Type B pancreatic cell (in vitro differentiated cells): ENCODE data around the gene PTGS1. TPM values are rescaled to one million over a fixed set of nuclear protein-coding genes. Genes with fewer than 3 reads are reported as not detected.

Source experiments
- DNase-seq: peaks from one replicate; pipeline ENCODE4 v3.0.0; 2021; ENCODE audit warnings: mixed read lengths; ENCODE audit not compliant: unreplicated experiment; ENCODE audit errors: extremely low spot score
- H3K27ac Mint-ChIP-seq: 2 replicates; pipeline ENCODE4 v1.8.0; 2021; ENCODE audit warnings: mild to moderate bottlenecking, mixed read lengths
- H3K27me3 Mint-ChIP-seq: 2 replicates; pipeline ENCODE4 v1.8.0; 2021; ENCODE audit warnings: mixed read lengths
- H3K36me3 Mint-ChIP-seq: 2 replicates; pipeline ENCODE4 v1.8.0; 2021; ENCODE audit warnings: mixed read lengths
- H3K4me1 Mint-ChIP-seq: one replicate; pipeline ENCODE4 v1.8.0; 2021; ENCODE audit warnings: mixed read lengths; ENCODE audit not compliant: unreplicated experiment
- H3K4me3 Mint-ChIP-seq: 2 replicates; pipeline ENCODE4 v1.8.0; 2021; ENCODE audit warnings: mild to moderate bottlenecking, mixed read lengths
- H3K9me3 Mint-ChIP-seq: 2 replicates; pipeline ENCODE4 v1.8.0; 2021; ENCODE audit warnings: mixed read lengths
- CTCF ChIP-seq: fragments of 200-600 bp; sonication (generic); conservative IDR thresholded peaks from 2 replicates; pipeline ENCODE4 v1.5.0; 2021; ENCODE audit warnings: antibody characterized with exemption, mild to moderate bottlenecking
- total RNA-seq: library from RNA; stranded (reverse); gene quantifications from 2 replicates; pipeline ENCODE4 v1.2.1, GENCODE V29; 2021; ENCODE audit warnings: low replicate concordance

PTGS1 gene
- total RNA-seq, 1 donor from 2014 or later = 1.7 TPM

DNA sequence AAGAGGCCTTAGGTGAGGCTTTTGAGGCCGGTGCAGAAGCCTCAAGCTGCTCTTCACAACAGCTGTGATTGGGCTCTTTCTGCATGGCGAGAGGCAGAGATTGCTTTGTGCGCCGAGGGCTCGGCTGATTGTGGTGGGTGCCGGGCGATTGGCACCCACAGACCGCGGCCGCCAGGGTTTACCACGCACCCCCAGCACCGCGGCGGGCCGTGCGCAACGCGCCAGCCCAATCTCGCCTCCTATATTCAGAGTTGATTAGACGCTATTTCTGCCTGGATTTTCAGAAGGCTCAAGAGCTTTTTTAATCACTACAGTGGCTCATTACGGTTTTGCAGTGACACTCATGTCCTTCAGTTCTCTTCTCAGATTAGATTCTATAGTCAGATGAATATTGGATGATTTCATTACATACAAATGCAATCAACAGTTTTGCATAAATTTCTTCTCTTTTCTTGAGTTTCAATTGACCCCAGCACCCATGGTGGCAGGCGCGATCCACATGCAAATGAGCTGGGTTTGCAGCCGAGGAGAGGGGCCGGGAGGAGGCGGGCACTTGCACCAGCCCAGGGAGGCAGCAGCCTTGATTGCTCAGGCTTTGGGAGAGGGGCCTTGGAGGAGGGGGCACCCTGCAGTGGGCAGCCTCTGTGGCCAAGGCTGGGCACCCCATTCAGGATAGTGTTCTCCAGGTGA lies 33.8 kb upstream of the PTGS1 start:
- DNase-seq = no peak
- Mint-ChIP-seq H3K36me3 (no peaks in the 10 kb centered on the region), H3K4me1 (peaks cover 12% of the 10 kb centered on the region), H3K4me3 (no peak overlapping the region), H3K9me3 (no peaks in the 10 kb centered on the region), H3K27me3 (peaks cover 42% of the 10 kb centered on the region), H3K27ac (no peak overlapping the region)
- no peak for TF ChIP-seq CTCF

DNA sequence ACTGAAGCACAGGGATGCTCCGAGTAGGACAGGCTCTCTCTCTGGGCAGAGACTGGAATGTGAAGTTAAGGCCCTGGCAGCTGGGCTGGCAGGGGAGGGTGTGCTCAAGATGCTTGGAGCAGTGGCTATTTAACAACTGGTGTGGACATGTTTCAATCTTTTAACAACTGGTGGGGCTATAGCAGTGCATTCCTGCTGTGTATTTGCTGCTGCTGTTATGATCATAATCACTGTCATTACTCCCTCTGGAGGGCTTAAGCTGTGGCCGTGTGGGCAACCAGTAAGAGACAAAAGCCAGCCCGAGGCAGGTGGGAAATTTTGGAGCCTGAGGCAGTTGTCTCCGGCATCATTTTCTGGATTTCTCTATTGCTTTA lies 33.3 kb upstream of the PTGS1 start:
- Mint-ChIP-seq H3K9me3 (no peaks in the 10 kb centered on the region), H3K27me3 (peaks cover 47% of the 10 kb centered on the region), H3K4me3 (no peak overlapping the region), H3K27ac (no peak overlapping the region), H3K36me3 (no peaks in the 10 kb centered on the region), H3K4me1 (peaks cover 18% of the 10 kb centered on the region)
- DNase-seq = no peak
- no peak for TF ChIP-seq CTCF

GRCh38 chr9:122338536-122338935 lies 32.3 kb upstream of the PTGS1 start:
- Mint-ChIP-seq H3K4me3 (no peak overlapping the region), H3K27me3 (peaks cover 47% of the 10 kb centered on the region), H3K36me3 (no peaks in the 10 kb centered on the region), H3K9me3 (no peaks in the 10 kb centered on the region), H3K27ac (no peak overlapping the region), H3K4me1 (peaks cover 19% of the 10 kb centered on the region)
- no peak for TF ChIP-seq CTCF
- no peak for DNase-seq

DNA sequence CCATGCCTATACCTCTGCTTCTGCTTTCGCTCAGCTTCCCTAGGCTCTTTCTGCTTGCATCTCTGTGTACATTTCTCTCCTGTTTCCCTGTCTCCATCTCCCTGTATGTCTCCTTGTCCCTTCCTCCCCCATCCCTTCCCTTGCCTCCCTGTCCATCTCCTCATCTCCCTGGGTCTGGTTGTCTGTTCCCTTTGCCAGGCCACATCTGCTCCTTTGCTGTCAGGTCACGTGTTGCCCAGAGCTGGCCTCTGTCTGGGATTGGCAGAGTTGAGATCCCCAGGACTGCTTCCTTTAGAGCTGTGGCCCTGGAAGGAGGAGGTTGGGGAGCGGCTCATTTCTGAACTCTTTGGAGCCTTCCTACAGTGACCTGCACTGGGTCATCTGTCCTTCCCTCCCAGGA lies 31.8 kb upstream of the PTGS1 start:
- Mint-ChIP-seq H3K4me3 (no peak overlapping the region), H3K9me3 (no peaks in the 10 kb centered on the region), H3K27ac (no peak overlapping the region), H3K4me1 (peaks cover 22% of the 10 kb centered on the region), H3K36me3 (no peaks in the 10 kb centered on the region), H3K27me3 (peaks cover 51% of the 10 kb centered on the region)
- no peak for TF ChIP-seq CTCF
- DNase-seq = no peak

GRCh38 chr9:122339579-122339978 lies 31.2 kb upstream of the PTGS1 start:
- Mint-ChIP-seq H3K36me3 (no peaks in the 10 kb centered on the region), H3K27ac (no peak overlapping the region), H3K4me1 (peaks cover 23% of the 10 kb centered on the region), H3K4me3 (no peak overlapping the region), H3K27me3 (peaks cover 52% of the 10 kb centered on the region), H3K9me3 (no peaks in the 10 kb centered on the region)
- DNase-seq = no peak
- no peak for TF ChIP-seq CTCF

DNA sequence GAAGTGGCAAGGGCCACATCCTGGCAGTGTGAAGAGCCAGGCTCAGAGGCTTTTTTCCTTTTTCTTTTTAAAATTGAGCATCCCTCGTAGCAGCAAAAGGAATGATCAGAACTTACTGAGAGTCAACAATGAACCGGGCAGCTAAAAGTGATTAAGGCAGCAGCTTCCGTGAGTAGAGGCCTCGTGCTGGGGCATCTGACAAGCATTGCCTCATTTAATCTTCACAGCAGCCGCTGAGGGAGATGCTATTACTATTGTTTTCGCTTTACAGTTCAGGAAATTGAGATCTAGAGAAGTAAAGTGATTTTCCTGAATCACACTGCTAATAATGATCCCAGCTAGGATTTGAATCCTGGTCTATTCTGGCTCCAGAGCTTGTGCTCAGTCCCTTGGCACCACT lies 30.7 kb upstream of the PTGS1 start:
- H3K27ac Mint-ChIP-seq = no peak overlapping the region
- peaks cover 23% of the 10 kb centered on the region for H3K4me1 Mint-ChIP-seq
- no peak for TF ChIP-seq CTCF

More for the DNA sequence above, 30.7 kb upstream of the PTGS1 start:
- H3K4me3 Mint-ChIP-seq = no peak overlapping the region
- H3K36me3 Mint-ChIP-seq = no peaks in the 10 kb centered on the region
- H3K27me3 Mint-ChIP-seq = peaks cover 52% of the 10 kb centered on the region
- no peaks in the 10 kb centered on the region for H3K9me3 Mint-ChIP-seq
- DNase-seq = no peak
